Measurements from ENCODE around the gene SERINC2. TPM values are rescaled to one million over a fixed set of nuclear protein-coding genes. Genes with fewer than 3 reads are reported as not detected.

SERINC2 gene
- 13.9 TPM for polyA plus RNA-seq (2013, experiment 1 of 2; ENCODE audit: insufficient read length)
- 14.7 TPM for polyA plus RNA-seq (2013, experiment 2 of 2; ENCODE audit: insufficient read length)

GRCh38 chr1:31412732-31413404, at the start of gene SERINC2:
TSS of gene SERINC2 (plus strand) at chr1:31413213. CDS start at chr1:31413266, 53 bp downstream.
- DNase-seq, result no peak

DNA sequence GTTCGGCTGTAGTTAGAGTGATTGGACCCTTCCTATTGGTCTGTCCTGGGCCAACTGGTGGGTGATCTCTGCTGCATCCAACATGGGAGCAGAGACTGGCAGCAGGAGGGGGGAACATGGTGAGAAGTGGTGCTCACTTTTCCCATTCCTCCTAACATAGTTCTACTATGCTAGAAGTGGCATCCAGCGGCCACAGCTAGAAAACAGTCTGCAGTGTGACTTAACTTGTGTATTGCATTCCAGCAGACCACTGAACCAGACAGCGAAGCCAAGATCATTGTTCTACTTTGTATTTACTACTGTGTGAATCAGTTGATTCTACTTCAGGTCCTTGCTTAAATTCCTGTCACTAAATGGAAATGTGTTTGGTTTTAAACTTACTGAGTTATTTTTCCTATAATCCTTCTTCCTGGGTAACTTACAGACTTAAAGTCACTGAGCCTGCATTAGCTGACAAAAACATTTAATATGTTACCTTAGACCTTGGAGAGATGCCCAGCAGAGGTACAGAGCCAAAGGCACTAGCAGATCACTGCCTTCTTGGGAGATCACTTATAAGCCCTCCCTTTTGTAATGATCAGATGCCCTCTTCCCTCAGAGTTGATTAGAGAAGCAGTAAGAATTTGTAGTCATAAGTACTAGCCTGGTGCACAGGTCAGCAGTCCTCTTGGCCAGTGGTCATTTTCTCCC, 48.3 kb upstream of the SERINC2 start:
- no peak for DNase-seq

GRCh38 chr1:31366796-31367195, 46.2 kb upstream of the SERINC2 start:
- no peak for DNase-seq

DNA sequence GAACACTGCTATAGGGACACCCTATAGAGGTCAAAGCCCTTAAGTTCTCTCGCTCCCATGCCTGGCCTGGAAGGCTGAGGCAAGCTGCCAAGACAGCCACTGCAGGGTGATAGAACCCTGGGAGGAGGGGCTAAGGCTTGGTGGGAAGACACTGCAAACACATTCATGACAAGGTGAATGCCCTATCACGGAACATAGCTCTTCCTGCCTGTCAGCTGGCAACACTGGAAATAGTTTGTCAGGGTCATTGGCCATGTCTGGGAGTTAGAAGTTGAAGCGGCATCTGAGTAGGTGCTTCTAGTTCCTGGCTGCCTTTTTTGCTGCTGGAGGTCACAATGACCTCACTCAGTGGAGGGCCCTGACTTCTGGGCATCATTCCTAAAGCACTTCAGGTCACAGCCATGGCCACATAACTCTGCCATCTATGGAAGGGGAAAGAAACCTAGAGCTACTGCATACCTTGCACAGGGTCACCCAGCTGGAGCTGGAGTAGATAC, 44.4 kb upstream of the SERINC2 start:
- no peak for DNase-seq

DNA sequence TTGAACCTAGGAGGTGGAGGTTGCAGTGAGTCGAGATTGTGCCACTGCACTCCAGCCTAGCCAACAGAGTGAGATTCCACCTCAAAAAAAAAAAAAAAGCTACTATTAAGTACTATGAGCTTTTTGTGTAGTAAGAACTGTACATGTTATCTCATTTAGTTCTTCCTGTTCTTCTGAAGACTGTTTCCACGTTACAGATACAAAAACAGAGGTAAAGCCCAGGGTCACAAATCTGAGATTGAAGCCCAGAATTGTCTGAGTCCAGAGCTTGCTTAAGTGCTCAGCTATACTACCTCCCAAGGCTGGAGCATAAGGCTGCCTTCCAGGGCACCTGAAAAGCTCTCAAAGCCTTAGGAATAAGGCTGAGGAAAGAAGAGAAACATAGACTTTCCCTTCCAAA, 43.0 kb upstream of the SERINC2 start:
- no peak for DNase-seq

DNA sequence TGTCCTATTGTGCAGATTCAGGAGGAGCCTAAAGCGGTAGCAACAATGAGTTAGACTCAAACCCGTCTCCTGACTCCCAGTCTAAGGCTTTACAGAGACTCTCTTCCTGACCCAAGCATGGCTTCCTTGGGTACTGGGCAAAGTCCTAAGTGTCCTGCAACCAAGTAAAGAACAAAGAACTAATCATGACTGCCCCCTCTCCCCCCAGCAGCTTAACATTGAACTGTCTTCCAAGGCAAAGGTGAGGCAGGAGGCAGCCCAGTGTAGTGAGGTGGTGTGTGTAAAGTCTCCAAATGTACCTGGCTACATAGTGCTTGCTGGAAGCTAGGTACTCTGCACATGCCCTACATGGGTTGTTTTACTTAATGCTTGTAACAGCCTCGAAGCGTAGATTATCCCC, 42.4 kb upstream of the SERINC2 start:
- DNase-seq, result no peak

DNA sequence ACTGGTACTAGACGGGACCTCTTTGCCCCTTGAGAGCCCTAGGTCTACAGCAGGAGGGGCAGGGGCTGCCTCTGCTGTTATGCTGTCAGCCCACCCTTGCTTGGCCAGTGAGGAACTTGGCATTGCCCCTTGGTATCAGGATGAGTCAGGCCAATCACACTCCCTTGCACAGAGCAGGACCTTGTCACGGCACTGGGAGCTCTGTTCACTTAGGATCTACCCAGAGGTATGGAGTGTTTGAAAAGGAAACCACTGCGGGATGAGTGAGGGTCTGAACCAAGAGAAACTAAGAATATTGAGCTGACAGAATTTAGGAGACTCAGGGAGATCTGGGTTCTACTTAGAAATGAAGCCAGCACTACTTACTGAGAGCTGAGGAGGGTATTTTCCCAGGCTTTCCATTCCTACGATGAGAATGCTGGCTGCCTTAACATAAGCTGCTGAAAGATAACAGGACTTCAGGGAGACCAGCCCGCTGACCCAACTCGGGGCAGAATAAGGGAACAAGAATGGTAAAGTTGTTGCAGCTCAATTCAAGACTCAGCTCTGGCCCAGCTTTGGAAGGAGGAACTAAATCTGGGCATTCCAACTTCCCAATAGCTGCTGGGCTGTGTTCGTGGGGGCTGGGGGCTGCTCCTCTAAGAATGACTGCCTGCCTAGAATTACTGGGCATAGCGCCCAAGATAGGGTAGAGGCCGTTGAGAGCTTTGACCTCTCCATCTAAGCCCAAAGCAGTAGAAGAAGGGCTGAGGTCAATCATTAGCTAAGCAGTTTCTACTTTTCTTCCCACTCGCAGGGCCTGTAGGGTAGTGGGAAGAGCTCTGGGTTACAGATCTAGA, 41.7 kb upstream of the SERINC2 start:
- DNase-seq, result no peak

GRCh38 chr1:31372051-31372450, 41.0 kb upstream of the SERINC2 start:
- DNase-seq, result no peak

DNA sequence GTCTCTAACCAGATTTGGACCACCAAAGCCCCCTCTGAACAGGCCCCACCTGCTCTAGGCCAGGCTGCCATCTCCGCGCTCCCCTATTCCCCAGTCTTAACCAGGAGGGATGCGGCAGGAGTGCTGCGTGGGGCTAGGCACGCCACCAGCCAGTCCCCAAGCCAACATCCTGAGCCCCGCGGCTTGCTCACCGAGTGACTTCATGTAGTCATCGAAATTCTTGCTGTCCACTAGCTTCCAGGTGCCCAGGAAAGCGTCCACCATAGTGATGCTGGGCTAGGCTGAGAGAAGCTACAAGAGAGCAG, 40.3 kb upstream of the SERINC2 start:
- no peak for DNase-seq

- DNase-seq, result peak; percentile 41
Measured at GRCh38 chr1:31373056-31373896, 39.7 kb upstream of the SERINC2 start, which contains the start of gene FABP3. TSS of gene FABP3 (minus strand) at chr1:31373076. CDS start at chr1:31373014, 62 bp downstream.

GRCh38 chr1:31373897-31374486, 39.0 kb upstream of the SERINC2 start:
- no peak for DNase-seq

DNA sequence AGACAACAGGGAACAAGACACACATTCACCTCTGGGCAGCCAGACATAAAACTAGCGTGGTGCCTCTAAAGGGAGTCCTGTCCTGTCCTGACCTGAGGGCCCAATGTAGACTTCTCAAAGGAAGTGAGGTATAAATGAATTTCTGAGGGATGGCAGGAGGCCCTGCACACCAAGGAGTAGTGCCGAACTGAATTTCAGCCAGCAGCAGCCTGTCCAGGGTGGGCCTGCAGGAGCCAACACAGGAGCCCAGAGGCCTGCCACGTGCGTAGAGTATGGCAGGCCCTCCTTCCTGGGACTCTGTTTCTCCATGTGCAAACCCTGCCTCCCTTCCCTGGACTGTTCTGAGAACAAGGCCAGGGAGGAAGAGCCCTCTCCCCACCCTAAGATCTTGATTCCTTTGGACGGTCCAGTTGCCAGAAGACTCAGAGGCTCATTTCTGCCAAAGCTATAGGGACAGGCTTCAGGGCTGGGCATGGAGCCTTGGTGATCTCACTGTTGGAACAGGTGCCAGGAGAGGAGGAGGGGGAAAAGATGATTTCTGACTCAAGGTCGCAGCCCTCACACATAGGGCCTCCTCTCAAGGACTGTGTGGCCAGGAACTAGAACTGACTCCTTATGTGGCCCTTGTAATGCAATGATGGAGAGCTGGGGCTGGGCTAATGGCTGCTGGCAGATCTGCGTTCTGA, 38.4 kb upstream of the SERINC2 start:
- DNase-seq, result peak; percentile 22

DNA sequence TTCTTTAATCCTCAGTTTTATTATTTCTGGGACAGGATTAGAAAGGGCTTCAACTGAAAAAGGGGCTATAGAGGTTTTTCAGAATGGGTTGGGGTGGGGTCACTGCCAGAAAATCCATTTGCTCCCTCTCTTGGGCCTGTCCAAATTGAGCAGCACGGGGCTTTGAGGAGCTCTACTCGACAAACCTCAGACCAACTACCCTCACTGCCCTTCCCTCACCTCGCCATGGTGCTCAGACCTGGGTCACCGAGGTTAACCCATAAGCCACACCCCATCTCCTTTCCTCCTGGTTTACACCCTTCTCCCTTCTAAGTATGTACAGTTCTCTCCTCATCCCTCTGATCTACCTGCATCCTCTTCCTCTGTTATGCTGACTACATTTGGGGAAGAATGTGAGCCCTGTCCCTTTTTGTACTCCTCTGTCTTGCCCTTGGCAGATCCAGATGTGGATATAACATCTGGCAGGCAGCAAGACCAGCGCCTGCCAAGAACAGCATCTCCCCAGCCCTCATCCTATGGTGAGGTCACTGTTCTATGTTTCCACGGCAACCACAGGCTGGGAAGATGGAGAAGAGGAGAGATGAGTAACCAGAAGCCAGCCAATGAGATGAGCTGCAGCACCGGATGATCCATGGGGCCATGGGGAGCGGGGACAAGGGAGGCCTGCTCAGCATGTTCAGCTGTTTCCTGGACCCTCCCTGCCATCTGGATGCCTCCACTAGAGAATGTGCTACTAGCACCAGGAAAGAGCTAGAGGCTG, 36.5 kb upstream of the SERINC2 start:
- DNase-seq, result peak; percentile 95

DNA sequence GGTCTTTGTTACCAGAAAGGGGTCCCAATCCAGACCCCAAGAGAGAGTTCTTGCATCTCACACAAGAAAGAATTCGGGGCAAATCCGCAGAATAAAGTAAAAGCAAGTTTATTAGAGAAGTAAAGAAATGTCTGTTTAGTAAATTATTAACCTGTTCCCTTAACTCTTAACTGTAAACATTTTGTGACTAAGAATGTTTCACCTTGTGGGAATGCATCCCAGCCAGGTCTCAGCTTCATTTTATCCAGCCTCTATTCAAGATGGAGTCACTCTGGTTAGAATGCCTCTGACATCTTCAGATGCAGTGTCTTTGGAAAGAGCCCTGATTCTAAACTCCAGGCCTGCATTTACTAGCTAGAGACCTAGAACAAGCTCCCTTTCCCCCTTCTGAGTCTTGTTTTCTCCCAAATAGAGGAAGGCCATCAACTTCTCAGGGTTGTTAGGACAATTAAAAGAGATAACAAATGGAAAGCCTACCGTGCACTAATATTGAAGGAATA, 35.6 kb upstream of the SERINC2 start:
- no peak for DNase-seq

DNA sequence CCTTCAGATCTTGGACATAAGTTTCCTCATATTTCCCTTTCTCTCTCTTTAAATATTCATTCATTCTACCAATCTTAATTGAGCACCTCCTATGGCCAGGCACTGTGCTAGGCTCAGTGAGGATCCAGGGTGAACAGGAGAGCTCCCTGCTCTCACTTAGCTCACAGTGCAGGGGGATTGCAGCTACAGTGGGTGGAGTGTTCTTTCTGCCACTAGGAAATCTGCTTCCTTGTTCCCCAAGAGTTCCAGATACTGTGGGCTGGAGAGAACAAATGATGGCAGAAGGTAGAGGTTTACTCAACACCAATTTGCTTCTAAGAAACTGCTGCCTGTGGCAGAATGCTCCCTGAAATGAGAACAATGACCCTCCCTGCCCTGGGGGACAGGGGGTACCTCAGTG, 35.0 kb upstream of the SERINC2 start:
- DNase-seq, result no peak

GRCh38 chr1:31380181-31380580, 32.8 kb upstream of the SERINC2 start:
- DNase-seq, result no peak

GRCh38 chr1:31381394-31382294, 31.4 kb upstream of the SERINC2 start:
- DNase-seq, result no peak

DNA sequence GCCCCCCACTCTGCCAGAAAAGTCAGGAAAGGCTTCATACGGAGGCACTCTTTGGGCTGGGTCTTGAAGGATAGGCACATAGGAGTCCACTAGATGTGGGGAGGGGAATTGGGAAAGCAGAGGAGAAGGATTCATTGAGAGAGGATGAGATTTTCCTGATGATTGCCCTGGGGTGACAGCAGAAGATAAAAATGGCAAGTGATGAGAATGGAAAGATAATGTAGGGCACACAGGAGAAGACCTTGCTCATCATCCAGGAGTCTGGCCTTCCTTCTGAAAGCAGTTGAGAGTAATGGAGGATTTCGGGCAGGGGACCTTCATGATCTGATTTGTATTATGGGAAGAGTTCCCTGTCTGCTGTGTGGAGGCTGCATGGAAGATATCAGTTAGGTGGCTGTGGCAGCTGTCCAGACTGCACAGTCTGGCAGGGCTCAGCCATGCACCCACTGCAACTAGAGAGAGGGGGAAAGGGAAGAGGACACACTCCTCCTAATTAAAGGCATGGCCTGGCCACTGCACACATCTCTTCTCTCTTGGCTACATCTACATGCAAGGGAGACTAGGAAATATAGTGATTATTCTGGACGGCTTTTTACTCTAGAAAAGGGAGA, 30.5 kb upstream of the SERINC2 start:
- DNase-seq, result no peak

DNA sequence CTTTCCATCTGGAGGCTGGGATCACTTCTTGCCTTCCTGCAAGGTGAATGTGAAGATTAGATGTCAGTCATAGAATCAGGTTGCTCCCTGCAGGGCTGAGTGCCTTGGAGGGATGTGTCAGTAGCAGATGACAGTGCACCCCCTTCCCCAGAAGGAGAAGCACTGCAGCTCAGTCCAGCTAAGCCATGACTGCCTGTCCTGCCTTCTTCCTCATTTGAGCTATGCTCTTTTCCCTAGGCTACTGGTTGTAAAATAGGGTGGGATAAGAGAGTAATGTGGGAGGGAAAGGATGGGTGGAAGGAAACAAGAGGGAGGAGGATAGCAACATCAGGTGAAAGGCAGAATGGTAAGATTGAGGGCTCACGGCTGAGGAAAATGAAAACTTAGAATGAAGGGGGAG, 29.0 kb upstream of the SERINC2 start:
- DNase-seq, result no peak

All from fibroblast of skin of abdomen (primary cell).